ENCODE data around the gene SKP2. TPM values are rescaled to one million over a fixed set of nuclear protein-coding genes. Genes with fewer than 3 reads are reported as not detected.

Gene SKP2
- total and polyA plus RNA-seq, 8 donors: 2.4 to 25.7 (median 11.8) TPM

- TF ChIP-seq POLR2A (IDR thresholded peaks at IDR 0.05) (no peak), POLR2AphosphoS5 (IDR thresholded peaks at IDR 0.05) (peak in 1 of 3 donors; percentile 35), EP300 (IDR thresholded peaks at IDR 0.05) (no peak)
- TF ChIP-seq, protein P1, sequence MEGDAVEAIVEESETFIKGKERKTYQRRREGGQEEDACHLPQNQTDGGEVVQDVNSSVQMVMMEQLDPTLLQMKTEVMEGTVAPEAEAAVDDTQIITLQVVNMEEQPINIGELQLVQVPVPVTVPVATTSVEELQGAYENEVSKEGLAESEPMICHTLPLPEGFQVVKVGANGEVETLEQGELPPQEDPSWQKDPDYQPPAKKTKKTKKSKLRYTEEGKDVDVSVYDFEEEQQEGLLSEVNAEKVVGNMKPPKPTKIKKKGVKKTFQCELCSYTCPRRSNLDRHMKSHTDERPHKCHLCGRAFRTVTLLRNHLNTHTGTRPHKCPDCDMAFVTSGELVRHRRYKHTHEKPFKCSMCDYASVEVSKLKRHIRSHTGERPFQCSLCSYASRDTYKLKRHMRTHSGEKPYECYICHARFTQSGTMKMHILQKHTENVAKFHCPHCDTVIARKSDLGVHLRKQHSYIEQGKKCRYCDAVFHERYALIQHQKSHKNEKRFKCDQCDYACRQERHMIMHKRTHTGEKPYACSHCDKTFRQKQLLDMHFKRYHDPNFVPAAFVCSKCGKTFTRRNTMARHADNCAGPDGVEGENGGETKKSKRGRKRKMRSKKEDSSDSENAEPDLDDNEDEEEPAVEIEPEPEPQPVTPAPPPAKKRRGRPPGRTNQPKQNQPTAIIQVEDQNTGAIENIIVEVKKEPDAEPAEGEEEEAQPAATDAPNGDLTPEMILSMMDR (IDR thresholded peaks at IDR 0.05): no peak
- Histone ChIP-seq H3K27me3 (no peaks in the 10 kb centered on the region), H3K9me3 (no peaks in the 10 kb centered on the region), H3K4me1 (peaks cover 4 to 28% (median 16%) of the 10 kb centered on the region in 4 donors), H3K36me3 (peaks cover 9 to 92% (median 76%) of the 10 kb centered on the region in 4 donors), H3K27ac (peak overlapping the region in 3 of 5 donors; percentile 28 to 57 (median 41)), H3K4me3 (no peak overlapping the region)
- 49 to 72% (median 58%) methylated on average over 4 of the region's 4 CpGs for WGBS, 5 donors
- intact Hi-C loops (cut with DNase I; ENCODE audit: low total_unique reads): no loop called here
- DNase-seq: peak in 1 of 2 donors; percentile 68
These were observed 9.4 kb downstream of the SKP2 start for GRCh38 chr5:36161361-36161760.

DNA sequence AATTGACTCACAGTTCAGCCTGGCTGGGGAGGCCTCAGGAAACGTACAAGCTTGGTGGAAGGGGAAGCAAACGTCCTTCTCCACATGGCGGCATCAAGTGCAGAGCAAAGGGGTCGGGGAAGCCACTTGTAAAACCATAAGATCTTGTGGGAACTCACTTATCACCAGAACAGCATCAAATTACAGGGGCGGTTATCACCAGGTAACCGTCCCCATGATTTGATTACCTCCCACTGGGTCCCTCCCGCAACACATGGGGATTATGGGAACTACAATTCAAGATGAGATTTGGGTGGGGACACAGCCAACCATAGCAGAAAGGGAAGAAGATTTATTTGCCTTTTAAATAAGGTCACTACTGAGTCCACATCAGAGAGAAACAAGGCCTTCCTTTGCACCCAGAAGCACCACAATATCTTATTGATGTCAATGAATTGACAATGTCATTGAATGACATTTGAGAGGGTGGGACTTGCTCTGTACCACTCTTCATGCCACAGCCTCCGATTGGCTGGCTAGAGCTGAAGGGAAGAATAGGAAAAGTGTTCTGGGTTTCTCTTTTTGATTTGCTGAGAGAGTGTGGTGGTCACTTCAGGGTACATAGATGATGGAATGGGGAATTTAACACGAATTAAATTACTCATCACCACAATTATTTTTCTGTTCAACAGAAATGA is 11.0 kb downstream of the SKP2 start:
- Histone ChIP-seq H3K27ac (no peak overlapping the region), H3K27me3 (no peaks in the 10 kb centered on the region), H3K9me3 (no peaks in the 10 kb centered on the region), H3K4me1 (peaks cover 4 to 20% (median 10%) of the 10 kb centered on the region in 4 donors), H3K36me3 (peaks cover 19 to 92% (median 78%) of the 10 kb centered on the region in 4 donors), H3K4me3 (no peak overlapping the region)
- intact Hi-C loops (cut with DNase I; ENCODE audit: low total_unique reads): no loop called here
- WGBS, 5 donors: 86 to 88% (median 88%) methylated on average over 9 of the region's 9 CpGs
- TF ChIP-seq POLR2A (IDR thresholded peaks at IDR 0.05) (no peak), EP300 (IDR thresholded peaks at IDR 0.05) (no peak), POLR2AphosphoS5 (IDR thresholded peaks at IDR 0.05) (no peak)
- TF ChIP-seq, protein P1 (IDR thresholded peaks at IDR 0.05): no peak
- DNase-seq: no peak

- Histone ChIP-seq H3K36me3 (peaks cover 25 to 93% (median 81%) of the 10 kb centered on the region in 4 donors), H3K9me3 (no peaks in the 10 kb centered on the region), H3K27me3 (no peaks in the 10 kb centered on the region), H3K4me3 (no peak overlapping the region), H3K27ac (no peak overlapping the region), H3K4me1 (peaks cover 4 to 11% (median 7%) of the 10 kb centered on the region in 4 donors)
- 91 to 98% (median 96%) methylated on average over 4 of the region's 4 CpGs for WGBS, 5 donors
- TF ChIP-seq EP300 (IDR thresholded peaks at IDR 0.05): no peak
- TF ChIP-seq POLR2A (IDR thresholded peaks at IDR 0.05): no peak
- no peak for TF ChIP-seq POLR2AphosphoS5 (IDR thresholded peaks at IDR 0.05)
- TF ChIP-seq, protein P1 (IDR thresholded peaks at IDR 0.05): no peak
- intact Hi-C loops (cut with DNase I; ENCODE audit: low total_unique reads): no loop called here
- DNase-seq: no peak
These were observed 12.6 kb downstream of the SKP2 start for GRCh38 chr5:36164461-36164860.

DNA sequence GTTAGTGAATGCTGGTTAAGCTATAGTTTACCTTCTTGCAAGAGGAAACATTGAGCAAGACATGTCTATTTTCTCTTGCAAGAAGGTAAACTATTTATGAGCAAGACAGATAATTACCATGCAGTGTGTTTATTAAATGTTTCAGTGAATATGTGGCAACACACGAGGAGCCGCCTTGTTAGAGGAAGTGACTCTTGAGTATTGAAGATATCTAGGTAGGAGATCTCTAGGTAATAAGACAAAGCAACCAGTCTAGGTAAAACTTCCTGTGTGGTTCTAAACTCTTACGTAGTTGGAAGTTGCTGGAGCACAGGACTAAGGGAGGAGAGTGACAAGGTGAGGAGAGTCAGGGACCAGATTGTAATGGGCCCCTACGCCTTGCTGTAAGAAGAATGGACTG is 16.8 kb downstream of the SKP2 start:
- WGBS, 5 donors: 87 to 92% (median 91%) methylated on average over 4 of the region's 4 CpGs
- Histone ChIP-seq H3K27ac (no peak overlapping the region), H3K4me3 (no peak overlapping the region), H3K9me3 (no peaks in the 10 kb centered on the region), H3K27me3 (no peaks in the 10 kb centered on the region), H3K36me3 (peaks cover 31 to 100% (median 92%) of the 10 kb centered on the region in 4 donors), H3K4me1 (no peaks in the 10 kb centered on the region)
- no peak for TF ChIP-seq EP300 (IDR thresholded peaks at IDR 0.05)
- DNase-seq: no peak
- intact Hi-C loops (cut with DNase I; ENCODE audit: low total_unique reads): no loop called here

GRCh38 chr5:36170832-36171424 is 19.0 kb downstream of the SKP2 start:
- no peak for DNase-seq
- TF ChIP-seq, protein P1 (IDR thresholded peaks at IDR 0.05): no peak
- TF ChIP-seq POLR2AphosphoS5 (IDR thresholded peaks at IDR 0.05): no peak
- TF ChIP-seq POLR2A (IDR thresholded peaks at IDR 0.05): no peak
- no peak for TF ChIP-seq EP300 (IDR thresholded peaks at IDR 0.05)
- Histone ChIP-seq H3K4me1 (no peaks in the 10 kb centered on the region), H3K4me3 (no peak overlapping the region), H3K9me3 (no peaks in the 10 kb centered on the region), H3K27me3 (no peaks in the 10 kb centered on the region), H3K27ac (no peak overlapping the region), H3K36me3 (peaks cover 28 to 91% (median 89%) of the 10 kb centered on the region in 4 donors)
- 80 to 84% (median 82%) methylated on average over 5 of the region's 5 CpGs for WGBS, 5 donors
- intact Hi-C loops (cut with DNase I; ENCODE audit: low total_unique reads): no loop called here
